Right atrium auricular region (tissue), 2 donors: ENCODE data around the gene RTP5. TPM values are rescaled to one million over a fixed set of nuclear protein-coding genes. Genes with fewer than 3 reads are reported as not detected.
A peak's percentile ranks its signal among the peaks of the same experiment; 100 is the strongest.

Experiments
- DNase-seq: peaks from one replicate; pipeline ENCODE4 v3.0.0-alpha.2; 2019; ENCODE audit warnings: low spot score
- H3K27ac ChIP-seq, 2 donors: fragments of 200-600 bp; sonication (generic); 1 replicate in 1 of 2; 2 replicates in 1 of 2; pipeline ENCODE4 v1.5.1; 2016 to 2019
- H3K27me3 ChIP-seq, 2 donors: fragments of 200-600 bp; sonication (generic); one replicate each; pipeline versions ENCODE4 v1.5.1 to v1.6.0; 2017 to 2019
- H3K36me3 ChIP-seq: fragments of 200-600 bp; sonication (generic); one replicate; pipeline ENCODE4 v1.5.1; 2016
- H3K4me1 ChIP-seq, 2 donors: fragments of 200-600 bp; sonication (generic); one replicate each; pipeline versions ENCODE4 v1.5.1 to v1.6.0; 2017 to 2019
- H3K4me3 ChIP-seq, 2 donors: fragments of 200-600 bp; sonication (generic); 1 replicate in 1 of 2; 2 replicates in 1 of 2; pipeline ENCODE4 v1.5.1; 2017 to 2019; ENCODE audit warnings: mild to moderate bottlenecking in 1 of 2, moderate library complexity in 1 of 2
- H3K9me3 ChIP-seq, 2 donors: fragments of 200-600 bp; sonication (generic); one replicate each; pipeline ENCODE4 v1.5.1; 2019
- CTCF ChIP-seq, 2 donors: fragments of 200-600 bp; sonication (generic); IDR thresholded peaks; one replicate each; pipeline ENCODE4 v1.5.1; 2019; ENCODE audit warnings: antibody characterized with exemption in 2 of 2
- total RNA-seq, 2 donors: library from RNA; depleted of rRNA; stranded (reverse); fragments of >200 nt; gene quantifications; one replicate each; pipeline ENCODE4 v1.1.0, GENCODE V29; 2016

Gene RTP5
- total RNA-seq, 2 donors from 2014 or later = not detected

GRCh38 chr2:241854342-241855244, 14.9 kb upstream of the RTP5 start:
- Histone ChIP-seq H3K27ac (peak overlapping the region; percentile 48 to 83), H3K4me3 (no peak overlapping the region), H3K4me1 (peaks cover 0 to 31% of the 10 kb centered on the region in 2 donors), H3K9me3 (no peaks in the 10 kb centered on the region), H3K36me3 (no peaks in the 10 kb centered on the region), H3K27me3 (no peaks in the 10 kb centered on the region)
- DNase-seq = no peak
- no peak for TF ChIP-seq CTCF (IDR thresholded peaks at IDR 0.05)

DNA sequence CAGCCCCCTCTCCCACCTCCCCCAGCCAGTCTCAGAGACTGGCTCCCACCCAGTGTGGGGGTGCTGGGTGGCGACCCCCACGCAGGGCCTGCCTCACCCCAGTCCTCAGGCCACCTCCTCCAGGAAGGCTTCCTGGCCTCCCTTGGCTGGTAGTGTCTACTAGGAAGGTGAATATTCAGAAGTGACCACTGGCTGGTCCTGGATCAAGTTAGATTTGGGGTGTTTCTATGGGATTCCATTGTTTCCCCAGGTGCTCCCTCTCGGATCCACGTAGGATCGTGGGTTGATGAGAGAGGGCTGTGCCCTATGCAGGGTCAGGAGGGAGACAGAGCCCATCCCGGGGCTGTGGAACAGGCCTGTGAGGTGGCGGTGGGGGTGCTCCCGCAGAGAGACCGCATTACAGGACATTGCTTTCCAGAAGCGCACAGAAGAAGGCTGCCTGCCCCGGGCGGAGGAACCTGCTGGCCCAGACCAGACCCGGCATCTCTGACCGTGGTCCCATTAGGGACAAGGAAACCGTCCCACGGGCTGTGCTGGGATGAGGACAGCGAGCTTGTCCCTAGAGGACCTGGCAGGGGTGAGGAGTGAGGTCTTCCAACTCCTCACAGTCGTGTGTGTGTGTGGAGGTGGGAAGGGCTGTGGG, 14.2 kb upstream of the RTP5 start:
- H3K36me3 ChIP-seq = no peaks in the 10 kb centered on the region
- TF ChIP-seq CTCF (IDR thresholded peaks at IDR 0.05) = no peak
- H3K27me3 ChIP-seq = no peaks in the 10 kb centered on the region
- H3K9me3 ChIP-seq = no peaks in the 10 kb centered on the region
- H3K4me3 ChIP-seq = no peak overlapping the region
- H3K27ac ChIP-seq = peak overlapping the region; percentile 48 to 83
- DNase-seq = no peak
- H3K4me1 ChIP-seq = peaks cover 0 to 38% of the 10 kb centered on the region in 2 donors

DNA sequence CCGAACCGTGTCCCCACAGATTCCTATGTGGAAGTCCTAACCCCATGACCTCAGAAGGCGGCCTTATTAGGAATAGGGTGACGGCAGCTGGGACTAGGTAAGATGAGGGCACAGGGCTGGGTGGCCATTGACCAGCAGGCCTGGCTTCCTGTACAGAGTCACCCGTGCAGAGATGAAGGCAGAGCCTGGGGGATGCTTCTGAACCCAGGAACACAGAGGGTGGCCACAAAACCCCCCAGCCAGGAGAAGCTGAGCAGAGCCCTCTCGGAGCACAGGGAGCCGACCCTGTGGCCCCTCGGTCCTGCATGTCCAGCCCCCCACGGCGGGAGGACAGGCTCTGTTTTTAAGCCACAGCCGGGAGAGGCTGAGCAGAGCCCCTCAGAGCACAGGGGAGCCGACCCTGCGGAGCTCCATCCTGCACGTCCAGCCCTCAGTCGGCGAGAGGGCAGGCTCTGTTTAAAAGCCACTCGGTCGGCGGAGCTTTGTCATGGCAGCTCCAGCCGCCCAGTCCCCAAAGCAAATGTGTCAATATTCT, 13.6 kb upstream of the RTP5 start:
- Histone ChIP-seq H3K36me3 (no peaks in the 10 kb centered on the region), H3K4me1 (peaks cover 0 to 43% of the 10 kb centered on the region in 2 donors), H3K4me3 (no peak overlapping the region), H3K27ac (peak overlapping the region in 1 of 2 donors; percentile 83), H3K27me3 (no peaks in the 10 kb centered on the region), H3K9me3 (no peaks in the 10 kb centered on the region)
- no peak for TF ChIP-seq CTCF (IDR thresholded peaks at IDR 0.05)
- DNase-seq = no peak

DNA sequence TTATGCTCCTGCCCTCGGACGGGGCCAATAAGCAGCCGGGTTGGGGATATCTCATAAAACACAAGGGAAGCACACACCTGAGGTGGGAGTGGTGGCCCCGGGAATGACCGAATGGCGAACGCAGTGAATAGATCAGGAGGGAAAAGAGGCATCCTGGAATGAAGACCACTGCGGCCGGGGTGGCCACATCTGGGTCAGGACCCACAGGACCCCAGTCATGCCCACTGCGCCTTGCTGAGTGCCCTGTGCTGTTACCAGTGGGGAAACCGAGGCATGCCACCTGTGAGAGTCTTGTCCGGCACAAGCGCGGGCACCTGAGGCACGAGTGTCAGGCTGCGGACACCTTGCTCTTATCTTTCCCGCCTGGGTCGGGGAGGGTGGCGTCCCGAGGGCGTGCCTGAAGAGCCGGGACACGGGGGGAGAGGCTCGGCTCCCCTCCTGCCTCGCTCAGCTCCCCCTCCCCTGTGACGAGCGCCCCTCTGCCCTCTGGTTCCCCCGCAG, 12.4 kb upstream of the RTP5 start:
- Histone ChIP-seq H3K36me3 (no peaks in the 10 kb centered on the region), H3K9me3 (no peaks in the 10 kb centered on the region), H3K27ac (peak overlapping the region; percentile 93 to 98), H3K27me3 (no peaks in the 10 kb centered on the region), H3K4me3 (no peak overlapping the region), H3K4me1 (peaks cover 0 to 43% of the 10 kb centered on the region in 2 donors)
- TF ChIP-seq CTCF (IDR thresholded peaks at IDR 0.05) = no peak
- DNase-seq = no peak

DNA sequence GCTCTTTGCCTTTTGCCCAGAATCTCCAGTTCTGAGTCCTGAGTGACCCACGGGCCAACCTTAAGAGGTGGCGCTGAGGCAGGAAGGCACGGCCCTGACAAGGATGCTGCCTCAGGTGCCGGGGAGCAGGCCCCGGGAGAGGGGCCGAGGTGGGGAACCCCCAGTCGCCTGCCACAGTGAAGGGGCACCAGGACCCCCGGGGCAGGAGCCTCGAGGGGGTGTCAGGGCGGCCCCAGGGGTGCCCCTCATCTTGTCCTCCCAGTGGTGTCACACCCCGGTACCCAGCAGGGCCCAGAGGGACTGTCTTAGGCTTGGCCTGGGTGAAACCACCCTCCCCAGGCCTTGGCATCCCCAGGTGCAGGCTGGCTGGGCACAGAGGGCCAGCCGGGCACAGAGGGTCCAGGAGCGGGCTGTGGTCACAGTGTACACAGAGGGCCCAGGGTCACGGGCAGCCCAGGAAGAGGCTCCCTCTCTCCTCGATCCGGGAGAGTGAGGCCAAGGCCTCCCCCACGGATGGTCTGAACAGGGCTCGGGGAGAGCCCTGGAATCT, 11.9 kb upstream of the RTP5 start:
- no peaks in the 10 kb centered on the region for H3K36me3 ChIP-seq
- H3K4me3 ChIP-seq = no peak overlapping the region
- peak overlapping the region; percentile 93 to 98 for H3K27ac ChIP-seq
- H3K27me3 ChIP-seq = no peaks in the 10 kb centered on the region
- DNase-seq = no peak
- H3K4me1 ChIP-seq = peaks cover 0 to 43% of the 10 kb centered on the region in 2 donors
- H3K9me3 ChIP-seq = no peaks in the 10 kb centered on the region
- no peak for TF ChIP-seq CTCF (IDR thresholded peaks at IDR 0.05)
